Measurements from ENCODE around the gene LSS. TPM values are rescaled to one million over a fixed set of nuclear protein-coding genes. Genes with fewer than 3 reads are reported as not detected.

The LSS gene
- total RNA-seq, 1 experiment from 2014 or later: 45.7 TPM

DNA sequence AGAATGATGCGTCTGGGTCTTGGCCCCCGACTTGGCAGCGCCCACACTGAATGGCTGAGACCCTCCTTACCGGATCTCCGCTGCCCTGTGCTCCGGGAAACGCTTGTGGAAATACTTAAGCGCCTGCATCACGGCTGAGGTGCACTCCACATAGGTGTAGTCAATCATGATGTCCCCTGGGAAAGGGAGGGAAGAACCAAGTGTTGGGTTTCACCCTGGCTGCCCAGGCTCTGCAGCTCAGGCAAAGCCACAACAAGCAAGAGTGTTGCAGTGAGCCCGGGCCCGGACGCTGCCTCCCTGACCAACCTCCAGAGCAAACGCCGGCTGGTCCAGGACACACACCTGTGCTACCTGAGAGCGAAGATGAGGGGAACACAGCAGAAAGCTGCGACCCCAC, 22.8 kb downstream of the LSS start:
- no TSS peak for BruUV-seq (replicated peaks)
- POLR2A ChIA-PET (ENCODE audit: unreplicated experiment): no interaction called here
- ATAC-seq: no peak
- Histone ChIP-seq H3F3A (ENCODE audit: low read length, unreplicated experiment) (no peaks in the 10 kb centered on the region), H3K36me3 (ENCODE audit: low read depth, low read length) (peaks cover 5% of the 10 kb centered on the region; the same call in 1 of the 2 replicates), H3K4me2 (ENCODE audit: low read length) (no peak overlapping the region), H3K4me3 (ENCODE audit: low read length) (no peak overlapping the region), H3K27ac (ENCODE audit: low read length) (no peak overlapping the region), H4K20me1 (ENCODE audit: low read length) (no peaks in the 10 kb centered on the region), H3K27me3 (ENCODE audit: low read length) (no peaks in the 10 kb centered on the region), H3K79me2 (ENCODE audit: low read length) (no peaks in the 10 kb centered on the region), H3K4me1 (ENCODE audit: insufficient read depth, low read length) (no peaks in the 10 kb centered on the region), H3K9ac (ENCODE audit: low read length) (no peak overlapping the region), H3K9me3 (ENCODE audit: low read length) (no peaks in the 10 kb centered on the region), H3K9me2 (replicated peaks; ENCODE audit: low read length) (no peaks in the 10 kb centered on the region), H2AFZ (ENCODE audit: low read length) (no peak overlapping the region)
- TF ChIP-seq EZH2 (IDR thresholded peaks at IDR 0.05; ENCODE audit: low read length, unreplicated experiment): no peak
- TF ChIP-seq EZH2phosphoT487 (IDR thresholded peaks at IDR 0.05; ENCODE audit: borderline replicate concordance, low read length): no peak
- TF ChIP-seq, protein P1, sequence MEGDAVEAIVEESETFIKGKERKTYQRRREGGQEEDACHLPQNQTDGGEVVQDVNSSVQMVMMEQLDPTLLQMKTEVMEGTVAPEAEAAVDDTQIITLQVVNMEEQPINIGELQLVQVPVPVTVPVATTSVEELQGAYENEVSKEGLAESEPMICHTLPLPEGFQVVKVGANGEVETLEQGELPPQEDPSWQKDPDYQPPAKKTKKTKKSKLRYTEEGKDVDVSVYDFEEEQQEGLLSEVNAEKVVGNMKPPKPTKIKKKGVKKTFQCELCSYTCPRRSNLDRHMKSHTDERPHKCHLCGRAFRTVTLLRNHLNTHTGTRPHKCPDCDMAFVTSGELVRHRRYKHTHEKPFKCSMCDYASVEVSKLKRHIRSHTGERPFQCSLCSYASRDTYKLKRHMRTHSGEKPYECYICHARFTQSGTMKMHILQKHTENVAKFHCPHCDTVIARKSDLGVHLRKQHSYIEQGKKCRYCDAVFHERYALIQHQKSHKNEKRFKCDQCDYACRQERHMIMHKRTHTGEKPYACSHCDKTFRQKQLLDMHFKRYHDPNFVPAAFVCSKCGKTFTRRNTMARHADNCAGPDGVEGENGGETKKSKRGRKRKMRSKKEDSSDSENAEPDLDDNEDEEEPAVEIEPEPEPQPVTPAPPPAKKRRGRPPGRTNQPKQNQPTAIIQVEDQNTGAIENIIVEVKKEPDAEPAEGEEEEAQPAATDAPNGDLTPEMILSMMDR (conservative IDR thresholded peaks at IDR 0.05; ENCODE audit: low read depth, low read length): no peak
- intact Hi-C loops (cut with micrococcal nuclease): no loop called here
- no peak for DNase-seq
- CTCF ChIA-PET: no interaction called here

DNA sequence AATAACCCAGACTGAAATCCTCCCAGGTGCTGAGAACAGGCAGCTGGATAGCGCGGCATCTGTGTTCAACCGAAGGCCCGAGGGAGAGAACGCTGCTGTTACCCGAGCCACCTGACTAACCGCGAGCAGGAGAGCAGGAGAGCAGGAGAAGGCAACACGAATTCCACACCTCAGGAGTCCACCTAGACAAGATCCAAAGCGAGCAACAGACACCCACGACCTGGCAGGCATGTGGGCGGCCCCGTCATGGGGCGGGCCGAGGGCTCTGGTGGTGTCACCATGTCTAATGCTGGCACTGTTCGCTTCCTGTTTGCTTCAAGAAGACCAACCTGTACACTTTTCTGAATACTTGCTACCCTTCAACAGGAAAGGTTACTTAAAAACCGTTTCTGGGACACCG, 23.4 kb downstream of the LSS start:
- Histone ChIP-seq H3K4me3 (ENCODE audit: low read length) (no peak overlapping the region), H3F3A (ENCODE audit: low read length, unreplicated experiment) (peaks cover 3% of the 10 kb centered on the region), H3K9me3 (ENCODE audit: low read length) (no peaks in the 10 kb centered on the region), H4K20me1 (ENCODE audit: low read length) (no peaks in the 10 kb centered on the region), H3K4me1 (ENCODE audit: insufficient read depth, low read length) (no peaks in the 10 kb centered on the region), H3K27me3 (ENCODE audit: low read length) (no peaks in the 10 kb centered on the region), H3K9me2 (replicated peaks; ENCODE audit: low read length) (no peaks in the 10 kb centered on the region), H3K36me3 (ENCODE audit: low read depth, low read length) (peaks cover 5% of the 10 kb centered on the region; the same call in 1 of the 2 replicates), H3K4me2 (ENCODE audit: low read length) (no peak overlapping the region), H2AFZ (ENCODE audit: low read length) (no peak overlapping the region), H3K79me2 (ENCODE audit: low read length) (no peaks in the 10 kb centered on the region), H3K27ac (ENCODE audit: low read length) (no peak overlapping the region), H3K9ac (ENCODE audit: low read length) (no peak overlapping the region)
- POLR2A ChIA-PET (ENCODE audit: unreplicated experiment): no interaction called here
- TF ChIP-seq EZH2 (IDR thresholded peaks at IDR 0.05; ENCODE audit: low read length, unreplicated experiment) (no peak), EZH2phosphoT487 (IDR thresholded peaks at IDR 0.05; ENCODE audit: borderline replicate concordance, low read length) (no peak)
- TF ChIP-seq, protein P1 (conservative IDR thresholded peaks at IDR 0.05; ENCODE audit: low read depth, low read length): no peak
- CTCF ChIA-PET: no interaction called here
- no TSS peak for BruUV-seq (replicated peaks)
- DNase-seq (no peak), ATAC-seq (no peak)
- intact Hi-C loops (cut with micrococcal nuclease): no loop called here

DNA sequence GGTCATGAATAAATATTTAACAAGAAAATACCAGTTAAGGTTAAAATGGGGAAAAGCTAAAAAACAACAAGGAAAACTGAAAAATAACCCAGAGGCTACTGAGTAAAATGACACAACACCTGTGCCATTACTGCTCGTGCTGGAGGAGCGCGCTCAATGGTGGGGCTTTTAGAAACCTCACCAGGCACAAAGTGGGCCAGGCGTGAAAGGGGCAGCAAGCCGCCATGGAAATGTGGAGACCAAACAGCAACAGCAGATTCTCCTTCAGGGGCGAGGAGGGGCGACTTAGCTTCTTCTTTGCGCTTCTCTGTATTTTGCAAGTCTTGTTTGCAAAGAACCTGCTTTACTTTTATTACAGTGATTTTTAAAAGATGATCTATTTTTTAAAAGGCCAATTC, 25.4 kb downstream of the LSS start:
- no peak overlapping the region for H2AFZ ChIP-seq (ENCODE audit: low read length)
- no peaks in the 10 kb centered on the region for H3K9me3 ChIP-seq (ENCODE audit: low read length)
- no peak for ATAC-seq
- H3K4me2 ChIP-seq (ENCODE audit: low read length): no peak overlapping the region
- H3K4me3 ChIP-seq (ENCODE audit: low read length): no peak overlapping the region
- no peak overlapping the region for H3K9ac ChIP-seq (ENCODE audit: low read length)
- H3K36me3 ChIP-seq (ENCODE audit: low read depth, low read length): peaks cover 5% of the 10 kb centered on the region; the same call in 1 of the 2 replicates
- CTCF ChIA-PET: no interaction called here
- no peaks in the 10 kb centered on the region for H3K79me2 ChIP-seq (ENCODE audit: low read length)
- H3K4me1 ChIP-seq (ENCODE audit: insufficient read depth, low read length): no peaks in the 10 kb centered on the region
- DNase-seq: no peak
- POLR2A ChIA-PET (ENCODE audit: unreplicated experiment): no interaction called here
- no peaks in the 10 kb centered on the region for H3K27me3 ChIP-seq (ENCODE audit: low read length)
- no peaks in the 10 kb centered on the region for H4K20me1 ChIP-seq (ENCODE audit: low read length)
- no peaks in the 10 kb centered on the region for H3K9me2 ChIP-seq (replicated peaks; ENCODE audit: low read length)
- H3F3A ChIP-seq (ENCODE audit: low read length, unreplicated experiment): peaks cover 3% of the 10 kb centered on the region
- TF ChIP-seq EZH2 (IDR thresholded peaks at IDR 0.05; ENCODE audit: low read length, unreplicated experiment) (no peak), EZH2phosphoT487 (IDR thresholded peaks at IDR 0.05; ENCODE audit: borderline replicate concordance, low read length) (no peak)
- TF ChIP-seq, protein P1 (conservative IDR thresholded peaks at IDR 0.05; ENCODE audit: low read depth, low read length): no peak
- no TSS peak for BruUV-seq (replicated peaks)
- intact Hi-C loops (cut with micrococcal nuclease): no loop called here
- no peak overlapping the region for H3K27ac ChIP-seq (ENCODE audit: low read length)
